ENCODE measurements around the gene NCOA3. TPM values are rescaled to one million over a fixed set of nuclear protein-coding genes. Genes with fewer than 3 reads are reported as not detected.

Gene NCOA3
- total and polyA plus RNA-seq, 10 of the 15 experiments (the other 5 are each of a cell fraction or from before 2014, with no cell fraction given), result 16.9 to 96.2 (median 73.6) TPM

GRCh38 chr20:47543006-47543431, 41.3 kb downstream of the NCOA3 start:
- H3K27me3 ChIP-seq (replicated peaks in 1 of 2; ENCODE audit: control insufficient read depth in 2 of 2, insufficient read depth in 2 of 2, low read length in 1 of 2), result no peaks in the 10 kb centered on the region
- H3K79me2 ChIP-seq (ENCODE audit: control insufficient read depth, insufficient read depth, low read length), result peaks cover 96% of the 10 kb centered on the region
- ChIA-PET RAD21 (ENCODE audit: unreplicated experiment) (interaction anchor here (0.7 to 1.7 kb wide), 8 partner anchors 13 to 269 kb away, joined by 3 to 5 read pairs (median 4); no protein-coding TSS in a partner anchor), SMC1A (ENCODE audit: uncharacterized antibody, unreplicated experiment) (interaction anchor here (1.0 to 1.6 kb wide), 7 partner anchors 9 to 198 kb away, joined by 3 to 10 read pairs (median 4); no protein-coding TSS in a partner anchor), POLR2A (interaction anchor here (1.3 kb wide), 1 partner anchor 40 kb away, joined by 4 read pairs; no protein-coding TSS in a partner anchor), CTCF (interaction anchor here (1.4 to 1.6 kb wide), 2 partner anchors 12 to 34 kb away, joined by 3 to 4 read pairs; no protein-coding TSS in a partner anchor)
- no peak for TF ChIP-seq DPF2 (IDR thresholded peaks at IDR 0.05)
- peak; percentile 51 for TF ChIP-seq RUNX3 (IDR thresholded peaks at IDR 0.05; ENCODE audit: low read length)
- no peak for TF ChIP-seq NBN (IDR thresholded peaks at IDR 0.05)
- TF ChIP-seq PKNOX1 (IDR thresholded peaks at IDR 0.05), result peak; percentile 51
- peak; percentile 28; the same call in 1 of the 2 replicates for TF ChIP-seq CREB1 (IDR thresholded peaks at IDR 0.05; ENCODE audit: low read depth)
- no peaks in the 10 kb centered on the region; the same call in 2 of the 3 replicates for H3K9me3 ChIP-seq (replicated peaks; ENCODE audit: control insufficient read depth, insufficient read depth, low read length)
- ATAC-seq (peak; percentile 67), DNase-seq (ENCODE audit: low read depth, low spot score) (no peak), FAIRE-seq (no peak)
- H3K4me3 ChIP-seq, result no peak overlapping the region
- intact Hi-C loops (cut with micrococcal nuclease; ENCODE audit: unreplicated experiment), result no loop called here
- peaks cover 0 to 5% of the 10 kb centered on the region in 2 experiments for H3K36me3 ChIP-seq (ENCODE audit: control insufficient read depth in 2 of 2, insufficient read depth in 2 of 2, low read length in 1 of 2)
- H2AFZ ChIP-seq (ENCODE audit: control insufficient read depth, low read depth, low read length), result no peak overlapping the region
- peaks cover 32% of the 10 kb centered on the region for H3K4me1 ChIP-seq (ENCODE audit: control insufficient read depth, insufficient read depth, low read length)
- no TSS peak for BruUV-seq (replicated peaks)
- in situ Hi-C loops (cut with MboI), result no loop called here
- no peaks in the 10 kb centered on the region; the same call in 1 of the 2 replicates for H4K20me1 ChIP-seq (ENCODE audit: control insufficient read depth, insufficient read depth)
- WGBS (ENCODE audit: insufficient coverage, insufficient replicate concordance, low lambda C conversion rate, missing lambda C conversion rate), result 63% methylated on average over 1 of the region's 1 CpG
- H3K4me2 ChIP-seq (ENCODE audit: control insufficient read depth, insufficient read depth), result no peak overlapping the region
- H3K27ac ChIP-seq (ENCODE audit: control insufficient read depth, insufficient read depth), result no peak overlapping the region
- H3K9ac ChIP-seq (ENCODE audit: control insufficient read depth, insufficient read depth, low read length), result no peak overlapping the region

GRCh38 chr20:47544240-47544639, 42.6 kb downstream of the NCOA3 start:
- peaks cover 32% of the 10 kb centered on the region for H3K4me1 ChIP-seq (ENCODE audit: control insufficient read depth, insufficient read depth, low read length)
- FAIRE-seq, result no peak
- ChIA-PET RAD21 (ENCODE audit: unreplicated experiment) (interaction anchor here (0.7 to 1.3 kb wide), 5 partner anchors 32 to 76 kb away, joined by 3 to 6 read pairs (median 3); no protein-coding TSS in a partner anchor), POLR2A (interaction anchor here (0.6 to 1.6 kb wide), 11 partner anchors 11 to 188 kb away, joined by 3 to 7 read pairs (median 4); no protein-coding TSS in a partner anchor), SMC1A (ENCODE audit: uncharacterized antibody, unreplicated experiment) (interaction anchor here (1.0 to 3.0 kb wide), 3 partner anchors 36 to 112 kb away, joined by 3 to 13 read pairs (median 4); no protein-coding TSS in a partner anchor), CTCF (interaction anchor here (1.6 kb wide), 1 partner anchor 11 kb away, joined by 3 read pairs; no protein-coding TSS in a partner anchor)
- H4K20me1 ChIP-seq (ENCODE audit: control insufficient read depth, insufficient read depth), result no peaks in the 10 kb centered on the region; the same call in 1 of the 2 replicates
- intact Hi-C loops (cut with micrococcal nuclease; ENCODE audit: unreplicated experiment), result no loop called here
- H3K4me3 ChIP-seq, result no peak overlapping the region
- no peaks in the 10 kb centered on the region; the same call in 2 of the 3 replicates for H3K9me3 ChIP-seq (replicated peaks; ENCODE audit: control insufficient read depth, insufficient read depth, low read length)
- no peak overlapping the region for H3K9ac ChIP-seq (ENCODE audit: control insufficient read depth, insufficient read depth, low read length)
- 3% methylated on average over 2 of the region's 2 CpGs for WGBS (ENCODE audit: insufficient coverage, insufficient replicate concordance, low lambda C conversion rate, missing lambda C conversion rate)
- H3K36me3 ChIP-seq (ENCODE audit: control insufficient read depth in 2 of 2, insufficient read depth in 2 of 2, low read length in 1 of 2), result peaks cover 0 to 9% of the 10 kb centered on the region in 2 experiments
- in situ Hi-C loops (cut with MboI), result no loop called here
- DNase-seq (ENCODE audit: low read depth, low spot score), result no peak
- no peak overlapping the region for H3K27ac ChIP-seq (ENCODE audit: control insufficient read depth, insufficient read depth)
- peak; percentile 56 for ATAC-seq
- H3K79me2 ChIP-seq (ENCODE audit: control insufficient read depth, insufficient read depth, low read length), result peaks cover 93% of the 10 kb centered on the region
- H2AFZ ChIP-seq (ENCODE audit: control insufficient read depth, low read depth, low read length), result no peak overlapping the region
- no peak overlapping the region for H3K4me2 ChIP-seq (ENCODE audit: control insufficient read depth, insufficient read depth)
- no peaks in the 10 kb centered on the region for H3K27me3 ChIP-seq (replicated peaks in 1 of 2; ENCODE audit: control insufficient read depth in 2 of 2, insufficient read depth in 2 of 2, low read length in 1 of 2)
- TF ChIP-seq RUNX3 (IDR thresholded peaks at IDR 0.05; ENCODE audit: low read length) (peak; percentile 41; the same call in 1 of the 2 replicates), ZZZ3 (IDR thresholded peaks at IDR 0.05; ENCODE audit: control insufficient read depth, insufficient read length, low read depth) (no peak), NFXL1 (IDR thresholded peaks at IDR 0.05; ENCODE audit: borderline replicate concordance) (0 out of 2 replicates have a peak, but pooled peaks have one; percentile 15), BHLHE40 (IDR thresholded peaks at IDR 0.05; ENCODE audit: borderline replicate concordance in 1 of 2, low read depth in 2 of 2, low read length in 1 of 2) (no peak), PAX5 (IDR thresholded peaks at IDR 0.05; ENCODE audit: borderline replicate concordance, low read depth, low read length) (no peak)
- BruUV-seq (replicated peaks), result no TSS peak

Data from GM12878 (cell line).